Keratinocyte (primary cell): Measurements from ENCODE around the gene KCNQ1OT1.

Experiments
- CTCF ChIP-seq, 3 experiments: IDR thresholded peaks in 1 of 3; conservative IDR thresholded peaks in 1 of 3; optimal IDR thresholded peaks in 1 of 3; 2 replicates in 2 of 3; 3 replicates in 1 of 3; pipeline versions ENCODE3 to v1.5.1; 2011; ENCODE audit warnings: low read length in 3 of 3, mild to moderate bottlenecking in 3 of 3, moderate library complexity in 2 of 3, control low read depth in 1 of 3, inconsistent platforms in 1 of 3; ENCODE audit not compliant: insufficient read depth in 2 of 3; ENCODE audit errors: extremely low read depth in 1 of 3
- EZH2 ChIP-seq: IDR thresholded peaks from one replicate; pipeline ENCODE4 v1.6.1; 2012; ENCODE audit warnings: inconsistent platforms, mild to moderate bottlenecking, low read length, moderate library complexity

GRCh38 chr11:2734181-2735052, 34.6 kb upstream of the KCNQ1OT1 start:
- TF ChIP-seq CTCF (optimal IDR thresholded peaks at IDR 0.05 in 1 of 3, IDR thresholded peaks at IDR 0.05 in 1 of 3, conservative IDR thresholded peaks at IDR 0.05 in 1 of 3; ENCODE audit: extremely low read depth in 1 of 3, insufficient read depth in 2 of 3, low read length in 3 of 3) (no peak), EZH2 (no peak)
